Activated CD8-positive, alpha-beta T cell treated with anti-CD3 and anti-CD28 coated beads, Interleukin-2, amount 10 ng/mL, durations not matched to agents 7 days and 5 days (primary cell): Measurements from ENCODE around the gene UROC1. TPM values are rescaled to one million over a fixed set of nuclear protein-coding genes. Genes with fewer than 3 reads are reported as not detected.
A peak's percentile ranks its signal among the peaks of the same experiment; 100 is the strongest.

Source experiments
- ATAC-seq: fragments of 150-1000 bp; cut with Tn5 transposase; one replicate; pipeline ENCODE4 v1.10.0; 2021; ENCODE audit warnings: moderate library complexity
- CTCF ChIA-PET: fragments of 350-600 bp; sonication (Branson Sonifier 250); formaldehyde crosslinking; loops from one replicate; lab custom pipeline; 2021; ENCODE audit warnings: antibody characterized with exemption; lab: Charles Lee
- POLR2A ChIA-PET: fragments of 350-600 bp; sonication (Branson Sonifier 250); formaldehyde crosslinking; loops from one replicate; lab custom pipeline; 2021; ENCODE audit warnings: antibody characterized with exemption; lab: Charles Lee
- DNase-seq: peaks from one replicate; pipeline ENCODE4 v3.0.0-alpha.2; 2020
- H3K27ac Mint-ChIP-seq: one replicate; pipeline ENCODE4 v1.8.0; 2021; ENCODE audit warnings: mild to moderate bottlenecking, mixed read lengths
- H3K27me3 Mint-ChIP-seq: one replicate; pipeline ENCODE4 v1.8.0; 2021; ENCODE audit warnings: low read depth, mixed read lengths
- H3K36me3 Mint-ChIP-seq: one replicate; pipeline ENCODE4 v1.8.0; 2021; ENCODE audit warnings: low read depth, mixed read lengths
- H3K4me1 Mint-ChIP-seq: one replicate; pipeline ENCODE4 v1.8.0; 2021; ENCODE audit warnings: low read depth, mixed read lengths
- H3K4me3 Mint-ChIP-seq: one replicate; pipeline ENCODE4 v1.8.0; 2021; ENCODE audit warnings: mild to moderate bottlenecking, mixed read lengths
- H3K9me3 Mint-ChIP-seq: one replicate; pipeline ENCODE4 v1.8.0; 2022; ENCODE audit warnings: mixed read lengths; ENCODE audit not compliant: insufficient read depth
- total RNA-seq, 2 experiments: library from RNA; stranded (reverse); gene quantifications; one replicate each; pipeline ENCODE4 v1.2.3, GENCODE V29; 2021

UROC1 gene
- total RNA-seq, 2 experiments from 2014 or later, result 0.13 TPM; not detected in 1

DNA sequence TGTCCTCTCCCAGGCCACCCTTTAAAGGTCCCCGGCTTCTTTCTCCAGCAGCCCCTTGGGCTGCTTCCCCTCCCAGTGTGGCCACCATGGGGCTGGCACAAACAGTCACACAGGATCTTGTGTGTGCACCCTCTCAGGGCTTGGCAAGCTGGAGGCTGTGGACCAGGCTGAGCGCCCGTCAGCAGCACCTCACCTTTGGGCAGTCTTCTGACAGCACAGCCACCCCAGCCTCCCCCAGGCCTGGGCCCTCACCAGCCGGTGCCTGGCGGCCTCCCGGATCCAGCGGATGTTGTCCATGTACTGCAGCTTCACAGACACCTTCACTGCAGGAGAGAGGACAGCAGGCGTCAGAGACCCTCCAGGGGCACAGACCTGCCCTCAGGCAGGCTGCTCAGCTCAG, 21.8 kb downstream of the UROC1 start:
- DNase-seq (no peak), ATAC-seq (no peak)
- no peak overlapping the region for H3K4me3 Mint-ChIP-seq
- H3K9me3 Mint-ChIP-seq, result no peaks in the 10 kb centered on the region
- H3K36me3 Mint-ChIP-seq, result no peaks in the 10 kb centered on the region
- CTCF ChIA-PET, result no interaction called here
- no peak overlapping the region for H3K27ac Mint-ChIP-seq
- POLR2A ChIA-PET, result no interaction called here
- H3K4me1 Mint-ChIP-seq, result peaks cover 23% of the 10 kb centered on the region
- H3K27me3 Mint-ChIP-seq, result no peaks in the 10 kb centered on the region

DNA sequence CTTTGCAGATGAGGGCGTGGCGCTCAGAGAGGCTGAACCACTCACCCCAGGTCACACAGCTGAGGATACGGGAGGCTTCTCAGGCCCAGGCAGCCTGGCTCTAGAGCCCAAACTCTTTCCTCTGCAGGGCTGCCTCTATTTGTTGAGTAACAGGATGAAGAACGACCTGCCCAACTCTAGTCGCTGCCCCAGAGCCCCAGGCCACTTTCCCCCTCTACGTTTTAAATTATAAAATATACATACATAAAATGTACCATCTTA, 22.7 kb downstream of the UROC1 start:
- POLR2A ChIA-PET, result no interaction called here
- H3K36me3 Mint-ChIP-seq, result no peaks in the 10 kb centered on the region
- H3K27ac Mint-ChIP-seq, result no peak overlapping the region
- H3K4me1 Mint-ChIP-seq, result peaks cover 23% of the 10 kb centered on the region
- ATAC-seq (no peak), DNase-seq (no peak)
- no peaks in the 10 kb centered on the region for H3K27me3 Mint-ChIP-seq
- no peak overlapping the region for H3K4me3 Mint-ChIP-seq
- H3K9me3 Mint-ChIP-seq, result no peaks in the 10 kb centered on the region
- CTCF ChIA-PET, result interaction anchor here (1.0 kb wide), 1 partner anchor 29 kb away, joined by 4 read pairs; the partner anchor contains the start of gene CHST13

DNA sequence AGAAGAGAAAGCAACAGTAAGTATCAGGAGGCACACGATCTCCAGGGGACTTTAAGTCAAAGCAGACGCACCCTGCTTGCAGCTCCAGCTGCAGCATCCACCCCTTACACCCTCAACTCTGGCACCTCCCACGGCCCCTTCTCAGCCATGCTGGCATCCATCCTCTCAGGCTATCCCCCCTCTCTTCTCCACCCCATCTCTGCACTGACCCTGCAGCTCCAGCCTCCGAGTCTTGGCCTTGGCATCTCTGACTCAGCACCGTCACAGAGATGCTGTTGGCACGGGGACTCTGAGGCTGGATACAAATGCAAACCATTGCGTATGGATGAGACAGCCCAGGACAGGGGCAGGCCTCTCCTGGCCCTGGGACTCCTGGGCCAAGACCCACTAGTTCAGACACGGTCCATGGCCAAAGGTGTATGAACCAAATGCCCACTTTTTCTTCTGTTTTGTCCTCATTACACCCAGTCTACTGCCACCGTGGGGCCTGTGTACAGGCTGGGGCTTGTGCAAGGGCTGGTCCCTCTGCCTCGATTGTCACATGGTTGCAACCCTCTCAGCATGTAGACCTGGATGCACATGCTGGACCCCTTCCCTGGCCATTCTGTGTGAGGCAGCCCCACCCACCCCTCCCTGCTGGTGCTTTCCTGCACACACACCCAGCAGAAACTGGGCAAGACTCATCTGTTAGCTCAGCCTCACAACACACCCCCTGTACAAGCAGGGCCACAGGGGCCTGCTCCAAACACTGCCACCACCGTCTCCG, 23.2 kb downstream of the UROC1 start:
- POLR2A ChIA-PET, result no interaction called here

DNA sequence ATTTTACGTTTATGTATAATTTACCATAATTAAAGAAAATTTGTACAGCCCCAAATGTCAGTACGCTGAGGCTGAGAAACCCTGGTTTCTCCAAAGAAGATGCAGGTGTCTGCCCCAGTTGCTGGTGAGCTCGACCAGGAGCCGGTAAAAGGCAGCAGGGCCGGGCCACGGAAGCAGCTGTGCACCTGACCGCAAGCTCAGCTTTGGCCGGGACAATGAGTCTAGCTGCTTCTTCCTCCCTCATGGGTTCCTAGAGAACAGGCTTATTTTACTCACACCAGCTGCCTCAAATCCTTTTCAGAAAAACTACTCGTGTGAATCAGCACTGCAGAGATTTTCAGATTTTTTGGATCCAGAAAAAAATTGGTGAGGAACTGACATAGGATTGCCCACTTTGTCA, 23.8 kb downstream of the UROC1 start:
- Mint-ChIP-seq H3K27me3 (no peaks in the 10 kb centered on the region), H3K9me3 (no peaks in the 10 kb centered on the region), H3K4me1 (peaks cover 17% of the 10 kb centered on the region), H3K27ac (no peak overlapping the region), H3K36me3 (no peaks in the 10 kb centered on the region), H3K4me3 (no peak overlapping the region)
- ChIA-PET CTCF (no interaction called here), POLR2A (no interaction called here)
- ATAC-seq, result no peak
- peak; percentile 28 for DNase-seq

More for the DNA sequence above, 23.2 kb downstream of the UROC1 start:
- peaks cover 23% of the 10 kb centered on the region for H3K4me1 Mint-ChIP-seq
- no peaks in the 10 kb centered on the region for H3K9me3 Mint-ChIP-seq
- no peak overlapping the region for H3K27ac Mint-ChIP-seq
- no peaks in the 10 kb centered on the region for H3K27me3 Mint-ChIP-seq
- H3K36me3 Mint-ChIP-seq, result no peaks in the 10 kb centered on the region
- no peak for DNase-seq
- ATAC-seq, result peak; percentile 30
- H3K4me3 Mint-ChIP-seq, result no peak overlapping the region
- CTCF ChIA-PET, result interaction anchor here (1.0 kb wide), 1 partner anchor 29 kb away, joined by 4 read pairs; the partner anchor contains the start of gene CHST13

DNA sequence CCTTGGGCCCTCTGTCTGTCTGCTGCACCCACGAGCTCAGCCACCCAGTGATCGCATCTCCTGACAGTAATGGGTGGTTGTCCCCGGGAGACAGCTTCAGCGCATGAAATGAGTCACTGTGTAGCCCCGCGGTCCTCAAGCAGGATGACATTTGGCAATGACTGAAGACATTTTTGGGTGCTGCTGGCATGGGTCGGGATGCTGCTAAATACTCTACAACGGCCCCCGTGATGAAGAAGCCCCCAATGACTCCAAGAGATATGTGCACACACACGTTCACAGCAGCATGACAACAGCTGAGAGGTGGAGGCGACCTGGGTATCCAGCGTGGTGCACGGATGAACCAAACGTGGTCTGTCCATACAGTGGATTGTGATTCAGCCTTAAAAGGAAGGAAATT, 24.5 kb downstream of the UROC1 start:
- no peak for DNase-seq
- CTCF ChIA-PET, result no interaction called here

DNA sequence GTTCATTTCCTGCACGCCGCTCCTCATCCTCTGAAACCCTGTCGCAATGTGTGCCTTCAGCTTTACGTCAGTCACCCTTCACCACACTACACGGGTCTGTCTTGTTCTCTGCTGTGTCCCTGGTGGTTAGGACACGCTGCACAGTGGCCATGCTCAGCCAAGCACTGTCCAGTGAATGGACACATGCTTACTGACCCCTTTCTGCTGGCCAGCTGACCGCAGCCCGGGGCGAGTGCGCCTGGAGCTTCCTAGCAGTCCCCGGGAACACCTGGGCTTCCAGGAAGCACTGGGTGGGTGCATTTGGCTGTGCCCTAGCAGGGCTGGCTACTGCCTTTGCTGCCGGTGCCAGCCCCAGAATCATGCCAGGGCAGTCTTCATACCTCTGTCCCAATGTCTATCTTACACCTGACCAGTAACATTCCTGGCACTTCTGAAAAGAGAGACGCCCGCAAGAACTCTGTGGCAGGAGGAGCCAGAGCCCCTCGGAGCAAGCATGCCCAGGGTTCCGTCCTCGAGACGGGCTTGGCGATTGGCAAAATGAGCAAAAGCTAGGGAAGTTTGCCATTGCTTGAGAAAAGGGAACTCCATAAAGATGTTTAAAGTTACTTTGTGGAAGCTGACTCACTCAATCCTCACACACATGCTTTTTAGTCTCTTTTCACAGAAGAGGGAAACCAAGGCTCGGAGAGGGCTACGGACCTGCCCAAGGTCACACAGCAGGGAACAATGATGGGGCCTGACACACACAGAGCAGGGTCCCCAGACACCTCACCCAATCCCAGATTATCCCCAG, 26.2 kb downstream of the UROC1 start:
- Mint-ChIP-seq H3K9me3 (no peaks in the 10 kb centered on the region), H3K27ac (no peak overlapping the region), H3K36me3 (no peaks in the 10 kb centered on the region), H3K27me3 (no peaks in the 10 kb centered on the region), H3K4me3 (no peak overlapping the region), H3K4me1 (peaks cover 20% of the 10 kb centered on the region)
- CTCF ChIA-PET, result no interaction called here
- ATAC-seq, result no peak
- DNase-seq, result no peak
- POLR2A ChIA-PET, result interaction anchor here (0.8 kb wide), 1 partner anchor 16 kb away, joined by 3 read pairs; the partner anchor contains the start of gene ZXDC

More for the DNA sequence above, 24.5 kb downstream of the UROC1 start:
- H3K27ac Mint-ChIP-seq, result no peak overlapping the region
- no peaks in the 10 kb centered on the region for H3K36me3 Mint-ChIP-seq
- no peak overlapping the region for H3K4me3 Mint-ChIP-seq
- POLR2A ChIA-PET, result no interaction called here
- ATAC-seq, result no peak
- peaks cover 13% of the 10 kb centered on the region for H3K4me1 Mint-ChIP-seq
- no peaks in the 10 kb centered on the region for H3K27me3 Mint-ChIP-seq
- H3K9me3 Mint-ChIP-seq, result no peaks in the 10 kb centered on the region

DNA sequence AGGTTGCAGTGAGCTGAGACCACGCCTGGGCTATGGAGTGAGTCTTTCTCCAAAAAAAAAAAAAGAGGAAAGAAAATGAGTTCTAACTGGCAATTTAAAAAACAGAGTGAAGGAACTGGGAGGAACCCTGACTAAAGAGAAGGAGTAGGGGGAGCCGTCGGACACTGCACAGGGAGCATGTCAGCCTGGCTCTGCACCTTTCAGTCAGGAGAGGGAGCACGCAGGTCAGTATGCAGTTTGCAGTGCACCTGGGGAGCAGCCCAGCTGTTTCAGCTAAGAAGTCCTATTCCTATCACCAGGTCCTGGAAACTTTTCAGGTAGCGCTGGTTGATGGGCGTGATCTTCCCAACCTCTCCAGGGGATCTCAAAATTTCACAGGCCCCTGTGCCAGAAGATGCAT, 27.0 kb downstream of the UROC1 start:
- no peak overlapping the region for H3K27ac Mint-ChIP-seq
- ChIA-PET CTCF (no interaction called here), POLR2A (interaction anchor here (0.8 kb wide), 1 partner anchor 15 kb away, joined by 3 read pairs; the partner anchor contains the start of gene ZXDC)
- no peaks in the 10 kb centered on the region for H3K27me3 Mint-ChIP-seq
- peaks cover 22% of the 10 kb centered on the region for H3K4me1 Mint-ChIP-seq
- DNase-seq (no peak), ATAC-seq (no peak)
- H3K9me3 Mint-ChIP-seq, result no peaks in the 10 kb centered on the region
- no peak overlapping the region for H3K4me3 Mint-ChIP-seq
- H3K36me3 Mint-ChIP-seq, result no peaks in the 10 kb centered on the region

DNA sequence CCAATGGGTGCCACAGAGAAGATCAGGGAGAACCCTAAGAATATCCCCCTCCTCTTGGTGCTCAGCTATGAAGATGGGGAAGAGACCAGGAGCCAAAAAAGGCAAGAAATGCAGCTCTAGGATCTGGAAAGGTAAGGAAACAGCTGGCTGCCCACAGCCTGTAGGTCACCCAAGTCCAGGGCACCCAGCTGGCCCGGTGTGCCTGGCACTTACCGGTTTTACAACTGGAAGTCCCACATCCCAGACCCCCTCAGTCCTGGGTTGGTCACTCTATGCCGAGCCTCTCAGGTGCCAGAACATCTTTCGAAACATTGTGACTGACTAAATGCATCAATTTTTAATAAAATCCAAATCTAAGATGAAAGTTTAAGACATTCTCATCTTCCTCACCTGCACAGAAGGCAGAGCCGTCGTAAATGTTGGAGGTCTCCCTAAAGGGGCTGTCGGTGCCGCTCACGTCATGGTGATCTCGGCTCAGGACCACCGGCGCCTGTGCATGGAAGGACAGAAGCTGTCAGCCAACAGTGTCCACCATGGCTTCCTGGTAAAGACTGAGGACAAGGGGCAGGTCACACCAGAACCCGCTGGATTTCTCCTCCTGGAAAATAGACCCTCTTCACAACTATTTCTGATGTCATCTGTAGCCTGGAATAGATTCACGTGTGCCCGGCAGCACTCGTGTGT, 28.5 kb downstream of the UROC1 start:
- Mint-ChIP-seq H3K27ac (no peak overlapping the region), H3K36me3 (no peaks in the 10 kb centered on the region), H3K27me3 (no peaks in the 10 kb centered on the region), H3K4me1 (peaks cover 19% of the 10 kb centered on the region), H3K4me3 (no peak overlapping the region), H3K9me3 (no peaks in the 10 kb centered on the region)
- DNase-seq (no peak), ATAC-seq (no peak)
- CTCF ChIA-PET, result interaction anchor here (1.1 kb wide), 1 partner anchor 13 kb away, joined by 4 read pairs; the partner anchor contains the start of gene ZXDC
- POLR2A ChIA-PET, result interaction anchor here (0.5 kb wide), 1 partner anchor 10 kb away, joined by 3 read pairs; no protein-coding TSS in a partner anchor

DNA sequence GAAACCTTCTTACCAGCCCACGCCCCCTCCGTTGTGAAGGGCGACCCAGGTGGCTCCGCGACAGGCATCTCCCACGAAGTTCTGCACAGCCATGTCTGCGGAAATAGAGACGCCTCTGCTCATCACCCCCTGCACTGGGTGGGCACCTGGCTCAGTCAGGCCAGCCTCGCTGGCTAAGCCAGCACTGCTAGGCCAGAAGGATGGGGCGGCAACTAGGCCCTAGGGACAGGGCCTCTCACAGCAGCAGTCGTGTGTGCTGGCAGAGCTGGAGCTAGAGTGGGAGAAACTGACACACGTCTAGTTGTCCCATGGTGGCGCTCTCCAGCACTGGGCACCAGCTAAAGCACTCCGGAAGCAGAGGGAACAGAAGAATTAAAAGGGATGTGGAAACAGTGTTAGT, 29.4 kb downstream of the UROC1 start:
- Mint-ChIP-seq H3K27ac (no peak overlapping the region), H3K4me1 (peaks cover 15% of the 10 kb centered on the region), H3K9me3 (no peaks in the 10 kb centered on the region), H3K4me3 (no peak overlapping the region), H3K27me3 (no peaks in the 10 kb centered on the region), H3K36me3 (no peaks in the 10 kb centered on the region)
- DNase-seq (no peak), ATAC-seq (no peak)
- ChIA-PET CTCF (no interaction called here), POLR2A (no interaction called here)

DNA sequence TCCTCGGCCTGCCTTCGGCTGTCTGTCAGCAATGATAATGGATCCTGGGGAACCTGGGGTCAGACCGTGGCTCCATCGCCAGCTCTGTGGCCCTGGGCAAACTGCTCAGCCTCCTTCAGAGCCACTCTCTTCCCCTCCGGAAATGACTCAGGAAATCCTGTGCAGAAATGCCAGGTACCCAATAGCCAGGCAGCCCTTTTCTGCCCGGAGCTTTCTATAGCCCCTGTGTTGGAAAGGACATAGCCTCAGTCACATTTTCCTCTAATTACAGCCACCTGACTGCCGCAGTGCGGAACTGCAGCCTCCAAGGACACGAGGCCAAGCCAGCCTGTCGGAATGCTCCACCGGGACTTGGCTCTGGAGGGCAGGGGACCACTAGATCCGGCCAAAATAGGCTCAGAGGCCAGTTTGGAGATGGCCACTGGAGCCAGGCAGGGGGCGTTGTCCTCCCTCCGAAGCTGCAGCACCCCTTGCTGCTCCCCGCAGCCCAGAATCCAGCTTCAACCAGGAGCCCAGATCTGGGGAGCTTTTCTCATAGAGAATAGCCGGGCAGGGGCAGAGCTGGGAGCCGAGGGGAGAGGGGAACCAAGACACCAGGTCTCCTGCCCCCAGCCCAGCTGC, 30.3 kb downstream of the UROC1 start:
- DNase-seq, result peak; percentile 42
- peak overlapping the region; percentile 85 for H3K27ac Mint-ChIP-seq
- H3K9me3 Mint-ChIP-seq, result no peaks in the 10 kb centered on the region
- ChIA-PET POLR2A (interaction anchor here (1.4 kb wide), 1 partner anchor 11 kb away, joined by 4 read pairs; no protein-coding TSS in a partner anchor), CTCF (no interaction called here)
- H3K36me3 Mint-ChIP-seq, result no peaks in the 10 kb centered on the region
- ATAC-seq, result peak; percentile 77
- peaks cover 14% of the 10 kb centered on the region for H3K4me1 Mint-ChIP-seq
- peak overlapping the region; percentile 38 for H3K4me3 Mint-ChIP-seq
- no peaks in the 10 kb centered on the region for H3K27me3 Mint-ChIP-seq

DNA sequence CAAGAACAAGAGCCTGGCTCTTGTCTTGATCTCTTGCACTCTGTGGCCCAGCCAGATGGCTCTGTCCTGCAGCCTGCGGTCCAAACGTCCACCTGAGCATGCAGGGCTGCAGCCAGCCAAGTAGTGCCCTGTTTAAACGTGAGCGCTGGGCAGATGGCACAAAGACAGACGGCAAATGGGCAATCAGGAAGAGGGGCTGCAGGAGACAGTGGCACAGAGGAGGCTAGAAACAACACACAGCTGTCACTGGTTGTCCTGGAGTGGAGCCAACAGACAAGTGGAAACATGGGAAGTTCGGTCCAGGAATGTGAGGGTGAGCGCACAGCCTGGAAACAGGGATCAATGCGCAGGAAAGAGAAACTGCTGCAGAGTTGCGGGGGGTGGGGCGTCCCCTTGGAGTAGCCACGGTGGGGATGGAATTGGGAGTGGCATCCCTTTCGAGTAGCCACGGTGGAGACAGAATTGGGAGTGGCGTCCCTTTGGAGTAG, 31.2 kb downstream of the UROC1 start:
- H3K4me3 Mint-ChIP-seq, result no peak overlapping the region
- peaks cover 14% of the 10 kb centered on the region for H3K4me1 Mint-ChIP-seq
- DNase-seq (no peak), ATAC-seq (no peak)
- H3K27me3 Mint-ChIP-seq, result no peaks in the 10 kb centered on the region
- POLR2A ChIA-PET, result interaction anchor here (1.4 kb wide), 1 partner anchor 10 kb away, joined by 4 read pairs; no protein-coding TSS in a partner anchor
- CTCF ChIA-PET, result no interaction called here
- peak overlapping the region; percentile 85 for H3K27ac Mint-ChIP-seq
- H3K36me3 Mint-ChIP-seq, result no peaks in the 10 kb centered on the region
- no peaks in the 10 kb centered on the region for H3K9me3 Mint-ChIP-seq
